D721Med (cell line): ENCODE measurements around the gene PODNL1.

Experiments used
- DNase-seq: peaks from one replicate; pipeline ENCODE4 v3.0.0; 2011; ENCODE audit warnings: low spot score; ENCODE audit not compliant: insufficient read length
- FAIRE-seq: peaks from 2 replicates; lab custom pipeline; 2011; peaks lifted over from hg19 to GRCh38; lab: Jason Lieb, UNC
- TF ChIP-seq, protein P1 (sequence below): IDR thresholded peaks from 2 replicates; pipeline ENCODE4 v1.5.1; 2012; ENCODE audit warnings: mild to moderate bottlenecking, control low read depth; ENCODE audit not compliant: insufficient read depth; ENCODE audit errors: missing control alignments

Gene PODNL1

GRCh38 chr19:13959962-13960862 is 22.0 kb upstream of the PODNL1 start:
- TF ChIP-seq, protein P1, sequence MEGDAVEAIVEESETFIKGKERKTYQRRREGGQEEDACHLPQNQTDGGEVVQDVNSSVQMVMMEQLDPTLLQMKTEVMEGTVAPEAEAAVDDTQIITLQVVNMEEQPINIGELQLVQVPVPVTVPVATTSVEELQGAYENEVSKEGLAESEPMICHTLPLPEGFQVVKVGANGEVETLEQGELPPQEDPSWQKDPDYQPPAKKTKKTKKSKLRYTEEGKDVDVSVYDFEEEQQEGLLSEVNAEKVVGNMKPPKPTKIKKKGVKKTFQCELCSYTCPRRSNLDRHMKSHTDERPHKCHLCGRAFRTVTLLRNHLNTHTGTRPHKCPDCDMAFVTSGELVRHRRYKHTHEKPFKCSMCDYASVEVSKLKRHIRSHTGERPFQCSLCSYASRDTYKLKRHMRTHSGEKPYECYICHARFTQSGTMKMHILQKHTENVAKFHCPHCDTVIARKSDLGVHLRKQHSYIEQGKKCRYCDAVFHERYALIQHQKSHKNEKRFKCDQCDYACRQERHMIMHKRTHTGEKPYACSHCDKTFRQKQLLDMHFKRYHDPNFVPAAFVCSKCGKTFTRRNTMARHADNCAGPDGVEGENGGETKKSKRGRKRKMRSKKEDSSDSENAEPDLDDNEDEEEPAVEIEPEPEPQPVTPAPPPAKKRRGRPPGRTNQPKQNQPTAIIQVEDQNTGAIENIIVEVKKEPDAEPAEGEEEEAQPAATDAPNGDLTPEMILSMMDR, result no peak
- FAIRE-seq (no peak), DNase-seq (no peak)

GRCh38 chr19:13959141-13959961 is 21.1 kb upstream of the PODNL1 start:
- FAIRE-seq, result no peak
- no peak for DNase-seq
- TF ChIP-seq, protein P1, result no peak

DNA sequence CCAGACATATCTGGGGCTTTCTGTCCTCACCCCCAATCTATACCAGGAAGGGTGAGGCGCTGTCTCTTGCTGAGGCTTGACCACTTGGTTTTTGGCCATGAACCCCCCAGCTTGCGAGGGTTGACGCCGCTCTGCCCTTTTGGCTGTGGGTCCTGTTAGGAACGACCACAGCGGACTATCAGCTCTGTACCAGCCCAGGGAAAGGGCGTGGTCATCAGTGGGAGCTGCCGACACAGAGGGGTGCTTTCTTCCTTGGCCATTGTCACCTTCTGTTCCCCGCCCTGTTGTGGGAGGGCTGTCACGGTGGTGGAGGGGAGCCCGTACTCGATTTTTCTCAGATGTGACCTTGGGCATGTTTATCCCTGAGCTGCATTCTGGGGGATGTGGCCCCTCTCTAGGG is 19.8 kb upstream of the PODNL1 start:
- DNase-seq (no peak), FAIRE-seq (no peak)
- TF ChIP-seq, protein P1, result no peak

DNA sequence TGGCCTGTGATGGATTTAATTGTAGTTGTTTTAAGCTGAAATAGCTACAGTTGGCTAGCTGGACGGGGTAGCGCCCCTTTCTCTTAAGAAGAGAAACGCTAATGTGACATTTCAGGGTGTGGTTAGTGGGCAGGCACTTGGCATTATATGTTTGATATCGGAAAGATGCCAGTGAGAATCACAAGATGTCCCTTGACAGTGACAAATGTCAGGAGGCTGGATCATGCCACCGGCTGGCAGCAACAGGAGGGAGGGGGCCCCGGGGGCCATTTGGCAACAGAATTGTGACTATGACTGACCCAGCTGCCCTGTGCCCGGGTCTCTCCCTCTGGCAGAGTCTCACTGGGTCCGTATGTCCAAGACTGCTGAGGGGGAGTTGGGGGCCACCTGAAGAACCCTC is 18.8 kb upstream of the PODNL1 start:
- TF ChIP-seq, protein P1, result no peak
- FAIRE-seq, result no peak
- no peak for DNase-seq

DNA sequence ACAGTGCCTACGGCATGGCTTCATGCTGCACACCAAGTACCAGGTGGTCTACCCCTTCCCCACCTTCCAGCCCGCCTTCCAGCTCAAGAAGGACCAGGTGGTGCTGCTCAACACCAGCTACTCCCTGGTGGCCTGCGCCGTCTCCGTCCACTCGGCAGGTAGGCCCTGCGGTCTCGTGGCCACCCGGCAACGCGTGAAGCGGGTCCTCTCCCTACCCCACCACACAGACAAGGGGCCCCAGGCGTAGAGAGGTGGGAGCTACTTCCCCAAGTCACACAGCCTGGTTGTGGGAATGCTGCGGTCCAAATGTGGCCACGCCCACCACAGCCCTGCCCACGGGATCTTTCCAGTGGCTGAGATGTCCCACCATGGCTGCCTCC is 18.1 kb upstream of the PODNL1 start:
- TF ChIP-seq, protein P1, result no peak
- DNase-seq, result no peak
- FAIRE-seq, result no peak

- TF ChIP-seq, protein P1, result no peak
- DNase-seq, result no peak
- no peak for FAIRE-seq
Measured at GRCh38 chr19:13955662-13956364, 17.6 kb upstream of the PODNL1 start.
